GM21423 (cell line): ENCODE measurements around the gene COQ7.

Experiments
- ATAC-seq: cut with Tn5 transposase; IDR thresholded peaks from one replicate; pipeline ENCODE4 v1.9.1; 2021; ENCODE audit warnings: mild to moderate bottlenecking, moderate library complexity; ENCODE audit not compliant: unreplicated experiment

The COQ7 gene

GRCh38 chr16:19067349-19068236 is at the start of gene COQ7:
Gene COQ7 (plus strand): TSS chr16:19067614. CDS start chr16:19067665, 51 bp downstream.
- peak; percentile 87 for ATAC-seq

GRCh38 chr16:19020689-19021088 is 46.7 kb upstream of the COQ7 start:
- ATAC-seq, result no peak

- ATAC-seq, result no peak
Observed at GRCh38 chr16:19021747-19022146, 45.7 kb upstream of the COQ7 start.

- ATAC-seq, result no peak
Observed at GRCh38 chr16:19027416-19027815, 40.0 kb upstream of the COQ7 start.

- no peak for ATAC-seq
Observed at GRCh38 chr16:19029980-19030379, 37.4 kb upstream of the COQ7 start.

GRCh38 chr16:19031738-19032137 is 35.7 kb upstream of the COQ7 start:
- no peak for ATAC-seq

- ATAC-seq, result no peak
Observed at GRCh38 chr16:19033761-19034160, 33.7 kb upstream of the COQ7 start.

- ATAC-seq, result no peak
Observed at GRCh38 chr16:19040400-19040799, 27.0 kb upstream of the COQ7 start.

- no peak for ATAC-seq
Observed at GRCh38 chr16:19044769-19045168, 22.6 kb upstream of the COQ7 start.

- no peak for ATAC-seq
Observed at GRCh38 chr16:19046062-19046461, 21.4 kb upstream of the COQ7 start.

- no peak for ATAC-seq
Observed at GRCh38 chr16:19062706-19063105, 4.7 kb upstream of the COQ7 start.

GRCh38 chr16:19066988-19067348 is 446 bp upstream of the COQ7 start:
- ATAC-seq, result no peak

- ATAC-seq, result no peak
Observed at GRCh38 chr16:19068237-19068815, 912 bp downstream of the COQ7 start.

- no peak for ATAC-seq
Observed at GRCh38 chr16:19071811-19072777, 4.7 kb downstream of the COQ7 start.

- ATAC-seq, result no peak
Observed at GRCh38 chr16:19073344-19073743, 5.9 kb downstream of the COQ7 start.

- no peak for ATAC-seq
Observed at GRCh38 chr16:19073863-19074262, 6.4 kb downstream of the COQ7 start.

GRCh38 chr16:19075511-19075910 is 8.1 kb downstream of the COQ7 start:
- no peak for ATAC-seq

GRCh38 chr16:19077879-19078278 is 10.5 kb downstream of the COQ7 start:
- no peak for ATAC-seq

GRCh38 chr16:19083670-19084069 is 16.3 kb downstream of the COQ7 start:
- ATAC-seq, result no peak

GRCh38 chr16:19084139-19084538 is 16.7 kb downstream of the COQ7 start:
- ATAC-seq, result no peak

GRCh38 chr16:19084879-19085278 is 17.5 kb downstream of the COQ7 start:
- no peak for ATAC-seq
